Kidney epithelial cell (primary cell): Measurements from ENCODE around the gene TCP11. TPM values are rescaled to one million over a fixed set of nuclear protein-coding genes. Genes with fewer than 3 reads are reported as not detected.

Experiments
- DNase-seq: peaks from one replicate; pipeline ENCODE4 v3.0.0-alpha.2; 2010; ENCODE audit warnings: low read depth
- H3K27me3 ChIP-seq: 2 replicates; pipeline ENCODE4 v1.6.0; 2011; ENCODE audit warnings: low read length; ENCODE audit not compliant: control insufficient read depth, insufficient read depth
- H3K36me3 ChIP-seq: 2 replicates; pipeline ENCODE4 v1.5.1; 2011; ENCODE audit warnings: low read length; ENCODE audit not compliant: control insufficient read depth, insufficient read depth
- H3K4me3 ChIP-seq: 2 replicates; pipeline ENCODE4 v1.5.1; 2011; ENCODE audit warnings: low read depth, mild to moderate bottlenecking, control low read depth, low read length
- CTCF ChIP-seq: IDR thresholded peaks from 2 replicates; pipeline ENCODE4 v1.5.1; 2011; ENCODE audit warnings: mild to moderate bottlenecking, moderate library complexity, low read length, control low read depth, inconsistent platforms; ENCODE audit not compliant: insufficient read depth, poor library complexity, severe bottlenecking
- total RNA-seq: library from RNA; depleted of rRNA; stranded (reverse); fragments of >200 nt; gene quantifications from 2 replicates; pipeline ENCODE4 v1.2.3, GENCODE V29; 2015

TCP11 gene
- total RNA-seq, 1 donor from 2014 or later = not detected

GRCh38 chr6:35082046-35082732, 59.0 kb downstream of the TCP11 start:
- DNase-seq = no peak
- Histone ChIP-seq H3K36me3 (peaks cover 3% of the 10 kb centered on the region), H3K27me3 (no peaks in the 10 kb centered on the region), H3K4me3 (no peak overlapping the region)
- TF ChIP-seq CTCF = no peak

- Histone ChIP-seq H3K27me3 (no peaks in the 10 kb centered on the region), H3K36me3 (peaks cover 2% of the 10 kb centered on the region), H3K4me3 (no peak overlapping the region)
- no peak for DNase-seq
- TF ChIP-seq CTCF = no peak
Observed at GRCh38 chr6:35081426-35081851, 59.7 kb downstream of the TCP11 start.

- no peak for DNase-seq
- Histone ChIP-seq H3K27me3 (no peaks in the 10 kb centered on the region), H3K36me3 (peaks cover 2% of the 10 kb centered on the region), H3K4me3 (no peak overlapping the region)
- no peak for TF ChIP-seq CTCF
Observed at GRCh38 chr6:35080821-35081425, 60.2 kb downstream of the TCP11 start.

GRCh38 chr6:35080016-35080680, 61.0 kb downstream of the TCP11 start:
- no peak for TF ChIP-seq CTCF
- H3K36me3 ChIP-seq = peaks cover 2% of the 10 kb centered on the region
- H3K27me3 ChIP-seq = no peaks in the 10 kb centered on the region
- no peak for DNase-seq
- H3K4me3 ChIP-seq = no peak overlapping the region

GRCh38 chr6:35079311-35080000, 61.7 kb downstream of the TCP11 start:
- DNase-seq = no peak
- no peaks in the 10 kb centered on the region for H3K27me3 ChIP-seq
- no peak overlapping the region for H3K4me3 ChIP-seq
- peaks cover 3% of the 10 kb centered on the region for H3K36me3 ChIP-seq
- TF ChIP-seq CTCF = no peak
